HG03280 (cell line): ENCODE results near the gene OSBPL3.

Experiments used
- ATAC-seq: cut with Tn5 transposase; IDR thresholded peaks from one replicate; pipeline ENCODE4 v1.9.1; 2021; ENCODE audit warnings: mild to moderate bottlenecking, moderate library complexity; ENCODE audit not compliant: unreplicated experiment

OSBPL3 gene

GRCh38 chr7:24956021-24956420, 24.0 kb downstream of the OSBPL3 start:
- ATAC-seq = no peak

- no peak for ATAC-seq
These were observed 24.7 kb downstream of the OSBPL3 start for GRCh38 chr7:24955313-24955712.

GRCh38 chr7:24952464-24952863, 27.5 kb downstream of the OSBPL3 start:
- no peak for ATAC-seq

GRCh38 chr7:24951441-24951980, 28.5 kb downstream of the OSBPL3 start:
- ATAC-seq = no peak

GRCh38 chr7:24949884-24950283, 30.1 kb downstream of the OSBPL3 start:
- no peak for ATAC-seq

- ATAC-seq = no peak
These were observed 31.2 kb downstream of the OSBPL3 start for GRCh38 chr7:24948739-24949138.

GRCh38 chr7:24946467-24946866, 33.5 kb downstream of the OSBPL3 start:
- ATAC-seq = no peak

GRCh38 chr7:24945899-24946298, 34.1 kb downstream of the OSBPL3 start:
- ATAC-seq = no peak

GRCh38 chr7:24943096-24943948, 36.7 kb downstream of the OSBPL3 start:
- ATAC-seq = no peak

GRCh38 chr7:24942226-24942625, 37.8 kb downstream of the OSBPL3 start:
- ATAC-seq = no peak

GRCh38 chr7:24939416-24939815, 40.6 kb downstream of the OSBPL3 start:
- no peak for ATAC-seq

GRCh38 chr7:24936121-24936824, 43.7 kb downstream of the OSBPL3 start:
- peak; percentile 72 for ATAC-seq

- ATAC-seq = no peak
These were observed 46.7 kb downstream of the OSBPL3 start for GRCh38 chr7:24933298-24933697.

GRCh38 chr7:24932815-24933214, 47.2 kb downstream of the OSBPL3 start:
- no peak for ATAC-seq

- ATAC-seq = no peak
These were observed 47.6 kb downstream of the OSBPL3 start for GRCh38 chr7:24932389-24932788.

- no peak for ATAC-seq
These were observed 48.1 kb downstream of the OSBPL3 start for GRCh38 chr7:24931844-24932243.

- ATAC-seq = no peak
These were observed 49.1 kb downstream of the OSBPL3 start for GRCh38 chr7:24930856-24931255.

GRCh38 chr7:24926623-24927524, 53.1 kb downstream of the OSBPL3 start:
- ATAC-seq = no peak

- ATAC-seq = no peak
These were observed 55.6 kb downstream of the OSBPL3 start for GRCh38 chr7:24924375-24924774.

- ATAC-seq = no peak
These were observed 56.7 kb downstream of the OSBPL3 start for GRCh38 chr7:24923172-24923865.
